Measurements from ENCODE around the gene TBC1D7.

TBC1D7 gene

GRCh38 chr6:13297391-13297790, 30.9 kb downstream of the TBC1D7 start:
- peaks cover 31 to 39% of the 10 kb centered on the region in 2 experiments for H3K4me1 ChIP-seq (ENCODE audit: control insufficient read depth in 1 of 2, insufficient read depth in 1 of 2, low read depth in 1 of 2, low read length in 1 of 2)

GRCh38 chr6:13296536-13296997, 31.8 kb downstream of the TBC1D7 start:
- H3K27ac ChIP-seq = peak overlapping the region; percentile 89
- H3K36me3 ChIP-seq = peaks cover 58% of the 10 kb centered on the region
- peaks cover 23 to 31% of the 10 kb centered on the region in 2 experiments for H3K4me1 ChIP-seq (ENCODE audit: control insufficient read depth in 1 of 2, insufficient read depth in 1 of 2, low read depth in 1 of 2, low read length in 1 of 2)
- no peak for TF ChIP-seq CTCF (IDR thresholded peaks at IDR 0.05)
- no peak overlapping the region for H3K4me3 ChIP-seq (ENCODE audit: low read depth in 1 of 2, low read length in 1 of 2)
- H3K9me3 ChIP-seq = no peaks in the 10 kb centered on the region
- H3K27me3 ChIP-seq = no peaks in the 10 kb centered on the region

More at GRCh38 chr6:13297391-13297790, 30.9 kb downstream of the TBC1D7 start:
- no peaks in the 10 kb centered on the region for H3K27me3 ChIP-seq
- no peak for TF ChIP-seq CTCF (IDR thresholded peaks at IDR 0.05)
- no peaks in the 10 kb centered on the region for H3K9me3 ChIP-seq
- peak overlapping the region; percentile 21 for H3K27ac ChIP-seq
- no peak overlapping the region for H3K4me3 ChIP-seq (ENCODE audit: low read depth in 1 of 2, low read length in 1 of 2)
- peaks cover 51% of the 10 kb centered on the region for H3K36me3 ChIP-seq

- H3K4me1 ChIP-seq (ENCODE audit: control insufficient read depth in 1 of 2, insufficient read depth in 1 of 2, low read depth in 1 of 2, low read length in 1 of 2) = peaks cover 21 to 23% of the 10 kb centered on the region in 2 experiments
- TF ChIP-seq CTCF (IDR thresholded peaks at IDR 0.05) = no peak
- no peaks in the 10 kb centered on the region for H3K9me3 ChIP-seq
- H3K4me3 ChIP-seq (ENCODE audit: low read depth in 1 of 2, low read length in 1 of 2) = no peak overlapping the region
- H3K36me3 ChIP-seq = peaks cover 55% of the 10 kb centered on the region
- H3K27me3 ChIP-seq = no peaks in the 10 kb centered on the region
- peak overlapping the region; percentile 89 for H3K27ac ChIP-seq
Observed at GRCh38 chr6:13295576-13295975, 32.8 kb downstream of the TBC1D7 start.

- H3K4me1 ChIP-seq (ENCODE audit: control insufficient read depth in 1 of 2, insufficient read depth in 1 of 2, low read depth in 1 of 2, low read length in 1 of 2) = peaks cover 21 to 23% of the 10 kb centered on the region in 2 experiments
- H3K27ac ChIP-seq = peak overlapping the region; percentile 89
- TF ChIP-seq CTCF (IDR thresholded peaks at IDR 0.05) = no peak
- H3K9me3 ChIP-seq = no peaks in the 10 kb centered on the region
- peak overlapping the region in 1 of 2 experiments; percentile 5 for H3K4me3 ChIP-seq (ENCODE audit: low read depth in 1 of 2, low read length in 1 of 2)
- H3K36me3 ChIP-seq = peaks cover 50% of the 10 kb centered on the region
- H3K27me3 ChIP-seq = no peaks in the 10 kb centered on the region
Observed at GRCh38 chr6:13294499-13295069, 33.8 kb downstream of the TBC1D7 start.

- Histone ChIP-seq H3K27ac (no peak overlapping the region), H3K4me3 (ENCODE audit: low read depth in 1 of 2, low read length in 1 of 2) (no peak overlapping the region), H3K36me3 (peaks cover 49% of the 10 kb centered on the region), H3K9me3 (no peaks in the 10 kb centered on the region), H3K4me1 (ENCODE audit: control insufficient read depth in 1 of 2, insufficient read depth in 1 of 2, low read depth in 1 of 2, low read length in 1 of 2) (peaks cover 21 to 33% of the 10 kb centered on the region in 2 experiments), H3K27me3 (no peaks in the 10 kb centered on the region)
- no peak for TF ChIP-seq CTCF (IDR thresholded peaks at IDR 0.05)
Observed at GRCh38 chr6:13292774-13293173, 35.6 kb downstream of the TBC1D7 start.
